Heart left ventricle (tissue), 13 donors: ENCODE data around the gene CMIP.

Experiments used
- CTCF ChIP-seq, 12 donors: fragments of 200-600 bp; sonication (generic) in 4 of 12; IDR thresholded peaks; one replicate each; pipeline versions ENCODE4 v1.5.0 to v1.8.0; 2018 to 2022; ENCODE audit warnings: antibody characterized with exemption in 12 of 12, mild to moderate bottlenecking in 5 of 12
- POLR2A ChIP-seq, 2 donors: fragments of 450-650 bp; IDR thresholded peaks; one replicate each; pipeline ENCODE4 v1.6.1; 2017; ENCODE audit warnings: antibody characterized with exemption in 2 of 2, mild to moderate bottlenecking in 2 of 2, moderate library complexity in 2 of 2
- donor health status: ischemic (EF 13 %, LVEDD 7.1; RV severe dilation, severe dysfunction).
- donor health status: DM: no; HTN: yes; CAD: no.
- donor health status: DM: no; HTN: no; CAD: no.
- donor health status: ischemic (EF 25% LVEDD 6.9; RV normal size, moderate dysfunction).
- donor health status: ischemic (EF 25% LVEDD 5.7; RV mildly dilated, moderate dysfunction).
- donor health status: ischemic (EF 35%, LVEDD 5.7; RV mildly dilated, moderate dysfunction).
- donor health status: nonischemic (EF 11% LVEDD 7.7; RV severe dilation, severe dysfunction).
- donor health status: DM: yes; HTN: yes; CAD: no.
- donor health status: PGD.
- donor health status: ischemic (EF 29% LVEDD 5.4; RV normal size, mild dysfunction).
- donor health status: nonischemic (EF 23%, LVEDD 6.1; RV moderate dilation, normal function).

- no peak for TF ChIP-seq CTCF (IDR thresholded peaks at IDR 0.05)
- no peak for TF ChIP-seq POLR2A (IDR thresholded peaks at IDR 0.05)
Measured at GRCh38 chr16:81492965-81493754, 48.6 kb downstream of the CMIP start.
